H1 (cell line): Measurements from ENCODE around the gene ABCA2. TPM values are rescaled to one million over a fixed set of nuclear protein-coding genes. Genes with fewer than 3 reads are reported as not detected.

Experiments
- CTCF ChIA-PET: fragments of 300-600 bp; sonication (Branson Sonifier 250); formaldehyde crosslinking; loops from one replicate; lab custom pipeline; 2021; ENCODE audit not compliant: partially characterized antibody; lab: Charles Lee
- POLR2A ChIA-PET: fragments of 300-600 bp; sonication (Branson Sonifier 250); formaldehyde crosslinking; loops from one replicate; lab custom pipeline; 2021; ENCODE audit warnings: inconsistent platforms; ENCODE audit not compliant: partially characterized antibody; lab: Charles Lee
- DNase-seq, 2 experiments: peaks; one replicate each; pipeline versions ENCODE4 v3.0.0 to v3.0.0-alpha.2; 2010 to 2022; ENCODE audit warnings: low spot score in 2 of 2, low read depth in 1 of 2, mixed read lengths in 1 of 2
- FAIRE-seq: peaks from 2 replicates; lab custom pipeline; 2011; peaks lifted over from hg19 to GRCh38; lab: Jason Lieb, UNC
- H2AFZ ChIP-seq: 2 replicates; pipeline ENCODE4 v1.8.1; 2012; ENCODE audit warnings: low read length, inconsistent platforms
- H2AK5ac ChIP-seq: 2 replicates; pipeline ENCODE4 v1.6.1; 2013; ENCODE audit warnings: low read depth, low read length
- H2BK120ac ChIP-seq: replicated peaks from 2 replicates; pipeline ENCODE3; 2013; ENCODE audit warnings: low read depth, low read length, inconsistent platforms
- H2BK12ac ChIP-seq: 2 replicates; pipeline ENCODE4 v1.6.1; 2013; ENCODE audit warnings: low read depth, low read length
- H2BK15ac ChIP-seq: 2 replicates; pipeline ENCODE4 v1.6.1; 2013; ENCODE audit warnings: low read length
- H2BK20ac ChIP-seq: 2 replicates; pipeline ENCODE4 v1.6.1; 2013; ENCODE audit warnings: low read length
- H2BK5ac ChIP-seq: 2 replicates; pipeline ENCODE4 v1.6.1; 2013; ENCODE audit warnings: low read depth, low read length
- H3K14ac ChIP-seq: 2 replicates; pipeline ENCODE4 v1.6.1; 2013; ENCODE audit warnings: inconsistent platforms; ENCODE audit not compliant: insufficient read length
- H3K18ac ChIP-seq: 2 replicates; pipeline ENCODE4 v1.6.1; 2013; ENCODE audit warnings: low read length; ENCODE audit errors: extremely low read depth
- H3K23ac ChIP-seq: 2 replicates; pipeline ENCODE4 v1.6.1; 2013; ENCODE audit warnings: inconsistent platforms; ENCODE audit not compliant: insufficient read length
- H3K23me2 ChIP-seq: 2 replicates; pipeline ENCODE4 v1.6.1; 2013; ENCODE audit warnings: low read depth, low read length
- H3K27ac ChIP-seq: 2 replicates; pipeline ENCODE4 v1.6.1; 2011; ENCODE audit warnings: low read depth, low read length, inconsistent platforms
- H3K27me3 ChIP-seq, 4 experiments: replicated peaks in 1 of 4; 1 replicate in 1 of 4; 2 replicates in 3 of 4; pipeline versions ENCODE4 v1.6.1 to v1.8.1; 2011 to 2013; ENCODE audit warnings: low read length in 3 of 4, mild to moderate bottlenecking in 3 of 4, inconsistent platforms in 2 of 4, mixed read lengths in 2 of 4, moderate library complexity in 1 of 4; ENCODE audit not compliant: control insufficient read depth in 3 of 4, insufficient read depth in 3 of 4; ENCODE audit errors: extremely low read depth in 1 of 4
- H3K36me3 ChIP-seq, 4 experiments: 2 replicates each; pipeline versions ENCODE4 v1.6.1 to v1.8.1; 2011 to 2013; ENCODE audit warnings: mild to moderate bottlenecking in 4 of 4, low read length in 3 of 4, moderate library complexity in 2 of 4, control low read depth in 1 of 4, inconsistent platforms in 1 of 4; ENCODE audit not compliant: insufficient read depth in 4 of 4, control insufficient read depth in 2 of 4
- H3K4ac ChIP-seq: replicated peaks from 2 replicates; pipeline ENCODE3; 2013; ENCODE audit warnings: low read length, low read depth, mixed read lengths, inconsistent platforms; ENCODE audit not compliant: insufficient read length
- H3K4me1 ChIP-seq, 4 experiments: replicated peaks in 1 of 4; 1 replicate in 1 of 4; 2 replicates in 3 of 4; pipeline versions ENCODE4 v1.6.1 to v1.8.1; 2011 to 2013; ENCODE audit warnings: low read length in 3 of 4, inconsistent platforms in 2 of 4, mixed read lengths in 1 of 4; ENCODE audit not compliant: insufficient read depth in 4 of 4, control insufficient read depth in 3 of 4
- H3K4me2 ChIP-seq, 2 experiments: 2 replicates each; pipeline versions ENCODE4 v1.6.1 to v1.8.1; 2011 to 2013; ENCODE audit warnings: low read depth in 2 of 2, low read length in 2 of 2, control low read depth in 1 of 2, inconsistent platforms in 1 of 2, mild to moderate bottlenecking in 1 of 2; ENCODE audit not compliant: insufficient read depth in 1 of 2
- H3K4me3 ChIP-seq, 4 experiments: fragments of 200-600, 300-600 bp in 1 of 4; sonication (generic), shearing (Covaris generic), sonication (Bioruptor Twin) in 1 of 4; 2 replicates each; pipeline versions ENCODE4 v1.5.1 to v1.8.1; 2011 to 2016; ENCODE audit warnings: low read length in 4 of 4, low read depth in 3 of 4, control low read depth in 2 of 4, inconsistent platforms in 2 of 4, mild to moderate bottlenecking in 2 of 4, mixed read lengths in 1 of 4, moderate library complexity in 1 of 4; ENCODE audit not compliant: insufficient read depth in 2 of 4; ENCODE audit errors: extremely low read depth in 1 of 4
- H3K56ac ChIP-seq: replicated peaks from 2 replicates; pipeline ENCODE3; 2013; ENCODE audit warnings: low read depth, mild to moderate bottlenecking, mixed read lengths, low read length, inconsistent platforms; ENCODE audit not compliant: insufficient read length
- H3K79me1 ChIP-seq: 2 replicates; pipeline ENCODE4 v1.6.1; 2013; ENCODE audit warnings: low read depth, low read length, control low read depth
- H3K79me2 ChIP-seq, 2 experiments: 2 replicates each; pipeline versions ENCODE4 v1.6.1 to v1.8.1; 2012 to 2013; ENCODE audit warnings: low read length in 2 of 2, mild to moderate bottlenecking in 2 of 2, inconsistent platforms in 1 of 2; ENCODE audit not compliant: insufficient read depth in 2 of 2, control insufficient read depth in 1 of 2
- H3K9ac ChIP-seq, 4 experiments: replicated peaks in 1 of 4; 1 replicate in 1 of 4; 2 replicates in 3 of 4; pipeline versions ENCODE4 v1.6.1 to v1.8.1; 2011 to 2013; ENCODE audit warnings: low read depth in 3 of 4, low read length in 3 of 4, control low read depth in 2 of 4, mild to moderate bottlenecking in 2 of 4, moderate library complexity in 2 of 4, inconsistent platforms in 1 of 4; ENCODE audit errors: extremely low read depth in 1 of 4
- H3K9me3 ChIP-seq, 2 experiments: 2 replicates each; pipeline versions ENCODE4 v1.6.1 to v1.8.1; 2012 to 2013; ENCODE audit warnings: mild to moderate bottlenecking in 2 of 2, moderate library complexity in 2 of 2, control low read depth in 1 of 2, inconsistent platforms in 1 of 2, low read depth in 1 of 2, low read length in 1 of 2, mixed read lengths in 1 of 2; ENCODE audit not compliant: insufficient read depth in 2 of 2
- H4K20me1 ChIP-seq, 2 experiments: replicated peaks in 1 of 2; 2 replicates each; pipeline versions ENCODE3 to v1.8.1; 2011 to 2013; ENCODE audit warnings: inconsistent platforms in 2 of 2, low read length in 2 of 2, mild to moderate bottlenecking in 1 of 2; ENCODE audit not compliant: insufficient read depth in 2 of 2, control insufficient read depth in 1 of 2
- H4K5ac ChIP-seq: 2 replicates; pipeline ENCODE4 v1.6.1; 2013; ENCODE audit warnings: low read length, low read depth, mixed read lengths, inconsistent platforms; ENCODE audit not compliant: insufficient read length
- H4K8ac ChIP-seq: 2 replicates; pipeline ENCODE4 v1.8.0; 2013; ENCODE audit warnings: mild to moderate bottlenecking, moderate library complexity, low read length, inconsistent platforms; ENCODE audit not compliant: insufficient read depth; ENCODE audit errors: extremely low read depth
- H4K91ac ChIP-seq: replicated peaks from 2 replicates; pipeline ENCODE3; 2013; ENCODE audit warnings: low read length, mixed read lengths, inconsistent platforms; ENCODE audit not compliant: insufficient read length
- ASH2L ChIP-seq: fragments of 200-600, 300-600 bp; sonication (generic); IDR thresholded peaks from one replicate; pipeline ENCODE4 v1.7.1; 2017; ENCODE audit warnings: low read length
- CHD2 ChIP-seq: IDR thresholded peaks from 2 replicates; pipeline ENCODE4 v1.6.1; 2012; ENCODE audit warnings: low read length, improper control_type of control experiment
- EP300 ChIP-seq, 2 experiments: IDR thresholded peaks; 1 replicate in 1 of 2; 2 replicates in 1 of 2; pipeline ENCODE4 v1.6.1; 2011 to 2012; ENCODE audit warnings: low read depth in 2 of 2, low read length in 2 of 2, mild to moderate bottlenecking in 2 of 2, borderline replicate concordance in 1 of 2, inconsistent platforms in 1 of 2, moderate library complexity in 1 of 2
- KDM1A ChIP-seq: fragments of 200-600, 300-600 bp; sonication (generic); IDR thresholded peaks from 2 replicates; pipeline ENCODE4 v1.7.1; 2016; ENCODE audit warnings: mild to moderate bottlenecking, low read length, borderline replicate concordance
- NANOG ChIP-seq: IDR thresholded peaks from 2 replicates; pipeline ENCODE4 v1.6.1; 2011; ENCODE audit warnings: low read length, low read depth, mild to moderate bottlenecking, inconsistent platforms; ENCODE audit not compliant: insufficient read depth, poor library complexity, severe bottlenecking
- POLR2AphosphoS5 ChIP-seq: IDR thresholded peaks from 2 replicates; pipeline ENCODE4 v1.6.1; 2011; ENCODE audit warnings: low read depth, low read length
- RXRA ChIP-seq: IDR thresholded peaks from 2 replicates; pipeline ENCODE4 v1.6.1; 2011; ENCODE audit warnings: low read depth, mild to moderate bottlenecking, low read length, moderate library complexity; ENCODE audit not compliant: insufficient read depth
- SIN3A ChIP-seq, 2 experiments: IDR thresholded peaks in 1 of 2; conservative IDR thresholded peaks in 1 of 2; 2 replicates each; pipeline ENCODE4 v1.6.1; 2011 to 2012; ENCODE audit warnings: low read length in 2 of 2, improper control_type of control experiment in 1 of 2, low read depth in 1 of 2, mild to moderate bottlenecking in 1 of 2
- SIX5 ChIP-seq: IDR thresholded peaks from 2 replicates; pipeline ENCODE4 v1.6.1; 2011; ENCODE audit warnings: mild to moderate bottlenecking, low read depth, low read length
- WGBS, 2 experiments: shearing (Covaris generic) in 1 of 2; methylation state at CpG; one replicate each; pipeline versions ENCODE4 v1.1.6 to v1.1.7; 2013 to 2015; ENCODE audit warnings: low lambda C conversion rate in 2 of 2, mixed read lengths in 2 of 2, inconsistent platforms in 1 of 2, low coverage in 1 of 2, missing lambda C conversion rate in 1 of 2; ENCODE audit not compliant: insufficient replicate concordance in 2 of 2, insufficient coverage in 1 of 2, insufficient read length in 1 of 2; ENCODE audit errors: extremely low coverage in 1 of 2, missing lambda C conversion rate in 1 of 2; 5-methylcytosine and 5-hydroxymethylcytosine counted together
- polyA plus RNA-seq, 7 experiments: library from polyadenylated mRNA; depleted of rRNA in 3 of 7; stranded (reverse) in 5 of 7; unstranded in 2 of 7; fragments of >200 nt in 5 of 7; fragments of 200-250 nt in 2 of 7; gene quantifications; 1 replicate in 5 of 7; 2 replicates in 1 of 7; 4 replicates in 1 of 7; pipeline versions ENCODE4 v1.2.1 to v1.2.3, GENCODE V29; 2011 to 2013; ENCODE audit warnings: missing spikeins in 2 of 7, mixed read lengths in 2 of 7
- total RNA-seq: library from RNA; stranded (reverse); fragmentation: NEBNext Ultra II Directional; extraction: Animal tissue kit (Norgen Biotek cat#: 25700); gene quantifications from 2 replicates; pipeline ENCODE4 v1.2.1, GENCODE V29; 2021
- TF ChIP-seq, protein P1 (sequence below), 3 experiments: IDR thresholded peaks; 1 replicate in 2 of 3; 2 replicates in 1 of 3; pipeline versions ENCODE4 v1.5.1 to v1.6.1; 2011; ENCODE audit warnings: low read length in 3 of 3, mild to moderate bottlenecking in 3 of 3, inconsistent platforms in 2 of 3, low read depth in 1 of 3, moderate library complexity in 1 of 3; ENCODE audit not compliant: insufficient read depth in 1 of 3; ENCODE audit errors: control extremely low read depth in 1 of 3

Gene ABCA2
- total and polyA plus RNA-seq, 2 of the 8 experiments (the other 6 are each of a cell fraction or from before 2014, with no cell fraction given), result 12.5 to 14.3 TPM

GRCh38 chr9:136981588-136982231, 46.3 kb downstream of the ABCA2 start:
- Histone ChIP-seq H3K4me3 (no peak overlapping the region), H3K27me3 (peaks cover 13 to 36% (median 32%) of the 10 kb centered on the region in 4 experiments), H4K5ac (no peak overlapping the region), H2AFZ (no peak overlapping the region), H3K9me3 (no peaks in the 10 kb centered on the region), H3K18ac (no peak overlapping the region), H3K4ac (no peak overlapping the region), H2BK120ac (no peak overlapping the region), H3K4me1 (peaks cover 0 to 16% (median 7%) of the 10 kb centered on the region in 4 experiments; a peak in 5 of 7 replicates), H4K91ac (no peak overlapping the region), H3K56ac (no peak overlapping the region), H3K23me2 (peaks cover 20% of the 10 kb centered on the region; the same call in 1 of the 2 replicates), H2BK5ac (no peak overlapping the region), H3K79me1 (no peaks in the 10 kb centered on the region), H3K14ac (no peak overlapping the region), H2AK5ac (no peak overlapping the region), H3K27ac (no peak overlapping the region), H4K20me1 (peaks cover 0 to 3% of the 10 kb centered on the region in 2 experiments), H2BK15ac (no peak overlapping the region), H2BK12ac (no peak overlapping the region), H3K23ac (no peak overlapping the region), H2BK20ac (no peak overlapping the region), H3K79me2 (no peaks in the 10 kb centered on the region), H3K9ac (no peak overlapping the region), H4K8ac (no peak overlapping the region), H3K4me2 (no peak overlapping the region), H3K36me3 (no peaks in the 10 kb centered on the region)
- ChIA-PET POLR2A (interaction anchor here (0.7 kb wide), 1 partner anchor 34 kb away, joined by 5 read pairs; no protein-coding TSS in a partner anchor), CTCF (interaction anchor here (0.7 to 3.0 kb wide), 6 partner anchors 10 to 179 kb away, joined by 3 to 18 read pairs (median 4); partner anchors contain the start of genes ABCA2, CLIC3 and PAXX)
- DNase-seq (no peak), FAIRE-seq (no peak)
- WGBS, 2 experiments, result 82% methylated on average over 5 of the region's 17 CpGs; no CpG with 5 or more reads in 1 of the 2 experiments
- TF ChIP-seq CHD2 (no peak), POLR2AphosphoS5 (no peak), ASH2L (no peak), SIX5 (no peak), EP300 (IDR thresholded peaks at IDR 0.05; ENCODE audit: borderline replicate concordance in 1 of 2, low read depth in 2 of 2, low read length in 2 of 2) (no peak), NANOG (no peak), RXRA (no peak), SIN3A (conservative IDR thresholded peaks at IDR 0.05 in 1 of 2, IDR thresholded peaks at IDR 0.05 in 1 of 2; ENCODE audit: low read depth in 1 of 2, low read length in 2 of 2) (no peak), KDM1A (no peak)
- TF ChIP-seq, protein P1, sequence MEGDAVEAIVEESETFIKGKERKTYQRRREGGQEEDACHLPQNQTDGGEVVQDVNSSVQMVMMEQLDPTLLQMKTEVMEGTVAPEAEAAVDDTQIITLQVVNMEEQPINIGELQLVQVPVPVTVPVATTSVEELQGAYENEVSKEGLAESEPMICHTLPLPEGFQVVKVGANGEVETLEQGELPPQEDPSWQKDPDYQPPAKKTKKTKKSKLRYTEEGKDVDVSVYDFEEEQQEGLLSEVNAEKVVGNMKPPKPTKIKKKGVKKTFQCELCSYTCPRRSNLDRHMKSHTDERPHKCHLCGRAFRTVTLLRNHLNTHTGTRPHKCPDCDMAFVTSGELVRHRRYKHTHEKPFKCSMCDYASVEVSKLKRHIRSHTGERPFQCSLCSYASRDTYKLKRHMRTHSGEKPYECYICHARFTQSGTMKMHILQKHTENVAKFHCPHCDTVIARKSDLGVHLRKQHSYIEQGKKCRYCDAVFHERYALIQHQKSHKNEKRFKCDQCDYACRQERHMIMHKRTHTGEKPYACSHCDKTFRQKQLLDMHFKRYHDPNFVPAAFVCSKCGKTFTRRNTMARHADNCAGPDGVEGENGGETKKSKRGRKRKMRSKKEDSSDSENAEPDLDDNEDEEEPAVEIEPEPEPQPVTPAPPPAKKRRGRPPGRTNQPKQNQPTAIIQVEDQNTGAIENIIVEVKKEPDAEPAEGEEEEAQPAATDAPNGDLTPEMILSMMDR (IDR thresholded peaks at IDR 0.05; ENCODE audit: control extremely low read depth in 1 of 3, insufficient read depth in 1 of 3, low read depth in 1 of 3, low read length in 3 of 3), result no peak
